ENCODE data around the gene PWWP2B.

DNA sequence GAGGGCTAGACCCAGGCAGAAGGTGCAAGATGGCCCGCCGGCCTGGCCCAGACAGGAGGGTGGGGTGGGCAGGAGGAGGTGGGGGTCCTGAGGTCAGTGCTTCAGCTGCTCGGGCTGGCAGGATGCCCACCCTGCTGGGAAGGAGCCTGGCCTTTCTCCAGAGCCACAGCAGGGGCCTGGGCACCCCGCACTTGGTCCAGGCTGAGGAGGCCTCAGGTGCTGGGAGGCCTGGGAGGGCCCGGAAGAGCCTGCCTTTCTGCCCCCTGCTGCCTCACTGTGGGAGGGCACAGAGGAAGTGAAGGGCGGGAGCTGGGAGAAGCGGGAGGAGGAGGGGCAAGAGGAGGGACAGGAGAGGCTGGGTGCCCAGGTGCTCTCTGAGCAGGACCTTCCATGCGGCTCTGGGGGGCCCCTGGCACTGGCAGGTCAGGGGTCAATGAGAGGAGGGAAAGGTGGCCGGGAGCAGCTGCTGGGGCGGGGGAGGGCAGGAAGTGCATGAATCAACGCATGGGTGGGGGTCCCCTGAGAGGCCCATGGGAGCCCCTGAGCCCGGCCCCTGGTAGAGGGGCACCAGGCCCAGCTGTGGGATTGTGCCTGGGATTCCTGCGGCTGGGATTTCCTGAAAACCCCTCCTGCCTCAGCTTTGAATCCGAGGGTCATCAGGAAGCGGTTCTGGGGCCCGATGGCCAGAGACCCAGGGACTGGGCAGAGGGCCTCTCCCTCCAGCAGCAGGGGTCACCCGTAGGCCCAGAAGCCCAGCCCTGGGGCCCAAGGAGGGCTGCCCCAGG lies 49.9 kb downstream of the PWWP2B start:
- TF ChIP-seq, protein P1, sequence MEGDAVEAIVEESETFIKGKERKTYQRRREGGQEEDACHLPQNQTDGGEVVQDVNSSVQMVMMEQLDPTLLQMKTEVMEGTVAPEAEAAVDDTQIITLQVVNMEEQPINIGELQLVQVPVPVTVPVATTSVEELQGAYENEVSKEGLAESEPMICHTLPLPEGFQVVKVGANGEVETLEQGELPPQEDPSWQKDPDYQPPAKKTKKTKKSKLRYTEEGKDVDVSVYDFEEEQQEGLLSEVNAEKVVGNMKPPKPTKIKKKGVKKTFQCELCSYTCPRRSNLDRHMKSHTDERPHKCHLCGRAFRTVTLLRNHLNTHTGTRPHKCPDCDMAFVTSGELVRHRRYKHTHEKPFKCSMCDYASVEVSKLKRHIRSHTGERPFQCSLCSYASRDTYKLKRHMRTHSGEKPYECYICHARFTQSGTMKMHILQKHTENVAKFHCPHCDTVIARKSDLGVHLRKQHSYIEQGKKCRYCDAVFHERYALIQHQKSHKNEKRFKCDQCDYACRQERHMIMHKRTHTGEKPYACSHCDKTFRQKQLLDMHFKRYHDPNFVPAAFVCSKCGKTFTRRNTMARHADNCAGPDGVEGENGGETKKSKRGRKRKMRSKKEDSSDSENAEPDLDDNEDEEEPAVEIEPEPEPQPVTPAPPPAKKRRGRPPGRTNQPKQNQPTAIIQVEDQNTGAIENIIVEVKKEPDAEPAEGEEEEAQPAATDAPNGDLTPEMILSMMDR (IDR thresholded peaks at IDR 0.05; ENCODE audit: extremely low read depth in 1 of 2, insufficient read depth in 1 of 2, low read depth in 1 of 2, low read length in 2 of 2) = peak in 1 of 2 donors; percentile 34
- no peak for TF ChIP-seq EZH2 (IDR thresholded peaks at IDR 0.05; ENCODE audit: borderline replicate concordance, low read depth, low read length, severe bottlenecking)
- TF ChIP-seq, protein P2, sequence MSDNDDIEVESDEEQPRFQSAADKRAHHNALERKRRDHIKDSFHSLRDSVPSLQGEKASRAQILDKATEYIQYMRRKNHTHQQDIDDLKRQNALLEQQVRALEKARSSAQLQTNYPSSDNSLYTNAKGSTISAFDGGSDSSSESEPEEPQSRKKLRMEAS (IDR thresholded peaks at IDR 0.05; ENCODE audit: insufficient read depth, insufficient read length) = no peak
- no peak for TF ChIP-seq POLR2A (IDR thresholded peaks at IDR 0.05; ENCODE audit: low read depth, low read length)
